GM21723 (cell line): ENCODE data around the gene DENND5A.
"Not testable (repeated sequence)": the region's sequence is repeated elsewhere in the genome, so short reads cannot be mapped to it uniquely, and the experiment has no call there.

Experiments
- ATAC-seq: cut with Tn5 transposase; IDR thresholded peaks from one replicate; pipeline ENCODE4 v1.9.1; 2021; ENCODE audit warnings: mild to moderate bottlenecking, moderate library complexity; ENCODE audit not compliant: unreplicated experiment

Gene DENND5A

GRCh38 chr11:9103542-9104276 is 161.4 kb downstream of the DENND5A start:
- ATAC-seq = no peak

- ATAC-seq = no peak
Measured at GRCh38 chr11:9099617-9100016, 165.5 kb downstream of the DENND5A start.

GRCh38 chr11:9098455-9098854 is 166.7 kb downstream of the DENND5A start:
- not testable (repeated sequence) for ATAC-seq

GRCh38 chr11:9097186-9097943 is 167.8 kb downstream of the DENND5A start:
- ATAC-seq = not testable (repeated sequence)

GRCh38 chr11:9096427-9096826 is 168.7 kb downstream of the DENND5A start:
- no peak for ATAC-seq

- ATAC-seq = no peak
Measured at GRCh38 chr11:9095421-9095820, 169.7 kb downstream of the DENND5A start.

GRCh38 chr11:9094420-9094819 is 170.7 kb downstream of the DENND5A start:
- no peak for ATAC-seq

GRCh38 chr11:9092853-9093778 is 172.0 kb downstream of the DENND5A start:
- no peak for ATAC-seq

- no peak for ATAC-seq
Measured at GRCh38 chr11:9092072-9092471, 173.1 kb downstream of the DENND5A start.

GRCh38 chr11:9091044-9091922 is 173.9 kb downstream of the DENND5A start, which contains the start of gene SCUBE2:
Gene SCUBE2 (minus strand): TSS chr11:9091599. CDS start chr11:9091528, 71 bp downstream.
- no peak for ATAC-seq

GRCh38 chr11:9090488-9091043 is 174.6 kb downstream of the DENND5A start:
- no peak for ATAC-seq

- no peak for ATAC-seq
Measured at GRCh38 chr11:9089636-9090035, 175.5 kb downstream of the DENND5A start.

GRCh38 chr11:9089061-9089460 is 176.1 kb downstream of the DENND5A start:
- no peak for ATAC-seq
